Natural killer cell treated with Interleukin-12 subunit alpha and Interleukin-12 subunit beta and Interleukin-15 and Interleukin-18, amount 100 ng/mL, for 72 hours (primary cell): ENCODE measurements around the gene RBFOX2. TPM values are rescaled to one million over a fixed set of nuclear protein-coding genes. Genes with fewer than 3 reads are reported as not detected.

Experiments
- ATAC-seq, 2 donors: fragments of 150-1000 bp; cut with Tn5 transposase in 1 of 2; sonication (Bioruptor Pico), chemical (Tn5 transposase) in 1 of 2; 2 replicates each; pipeline ENCODE4 v1.10.0; 2021
- DNase-seq: peaks from one replicate; pipeline ENCODE4 v3.0.0; 2022; ENCODE audit warnings: low spot score
- H3K27ac Mint-ChIP-seq, 2 donors: 1 replicate in 1 of 2; 2 replicates in 1 of 2; pipeline ENCODE4 v1.8.0; 2022; ENCODE audit warnings: mixed read lengths in 2 of 2, mild to moderate bottlenecking in 1 of 2, moderate library complexity in 1 of 2
- H3K27me3 Mint-ChIP-seq, 2 donors: 1 replicate in 1 of 2; 2 replicates in 1 of 2; pipeline ENCODE4 v1.8.0; 2022; ENCODE audit warnings: mixed read lengths in 2 of 2
- H3K36me3 Mint-ChIP-seq: one replicate; pipeline ENCODE4 v1.8.0; 2022; ENCODE audit warnings: mixed read lengths
- H3K4me1 Mint-ChIP-seq, 2 donors: 1 replicate in 1 of 2; 2 replicates in 1 of 2; pipeline ENCODE4 v1.8.0; 2022; ENCODE audit warnings: low read depth in 2 of 2, mixed read lengths in 2 of 2, mild to moderate bottlenecking in 1 of 2
- H3K4me3 Mint-ChIP-seq: one replicate; pipeline ENCODE4 v1.8.0; 2022; ENCODE audit warnings: mixed read lengths
- H3K9me3 Mint-ChIP-seq: 2 replicates; pipeline ENCODE4 v1.8.0; 2022; ENCODE audit warnings: mixed read lengths
- total RNA-seq, 2 donors: library from RNA; stranded (reverse); gene quantifications; one replicate each; pipeline ENCODE4 v1.2.3, GENCODE V29; 2022

The RBFOX2 gene
- total RNA-seq, 2 donors from 2014 or later, result 0.71 to 1.8 TPM

GRCh38 chr22:35993048-35993714, 35.4 kb downstream of the RBFOX2 start:
- no peaks in the 10 kb centered on the region for H3K36me3 Mint-ChIP-seq
- ATAC-seq (no peak), DNase-seq (no peak)
- H3K9me3 Mint-ChIP-seq, result no peaks in the 10 kb centered on the region
- H3K4me1 Mint-ChIP-seq, result no peaks in the 10 kb centered on the region
- H3K27ac Mint-ChIP-seq, result no peak overlapping the region
- no peak overlapping the region for H3K4me3 Mint-ChIP-seq
- peaks cover 14 to 25% of the 10 kb centered on the region in 2 donors for H3K27me3 Mint-ChIP-seq

DNA sequence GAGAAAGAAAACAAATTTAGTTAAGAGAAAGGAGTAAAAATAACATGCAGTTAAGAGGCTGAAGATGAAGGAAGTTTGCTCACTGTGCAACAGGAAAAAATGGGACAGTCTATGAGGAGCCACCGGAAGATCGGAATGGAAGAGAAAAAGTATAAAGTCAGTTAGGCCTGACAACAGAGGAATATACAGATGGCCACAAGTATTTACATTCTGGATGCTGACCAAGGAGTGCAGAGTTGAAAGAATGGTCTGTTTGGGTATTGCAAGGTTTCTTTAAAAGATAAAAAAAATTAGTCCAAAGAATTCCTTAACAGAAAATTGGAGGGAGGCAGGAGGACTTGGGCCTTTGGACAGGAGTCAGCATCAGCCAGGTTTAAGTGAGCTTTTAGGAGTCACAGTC, 37.5 kb downstream of the RBFOX2 start:
- no peak overlapping the region for H3K27ac Mint-ChIP-seq
- ATAC-seq (no peak), DNase-seq (no peak)
- H3K4me3 Mint-ChIP-seq, result no peak overlapping the region
- no peaks in the 10 kb centered on the region for H3K36me3 Mint-ChIP-seq
- H3K27me3 Mint-ChIP-seq, result peaks cover 14% of the 10 kb centered on the region in 2 donors
- H3K9me3 Mint-ChIP-seq, result no peaks in the 10 kb centered on the region
- H3K4me1 Mint-ChIP-seq, result no peaks in the 10 kb centered on the region

GRCh38 chr22:35988030-35988429, 40.6 kb downstream of the RBFOX2 start:
- no peak for ATAC-seq
- Mint-ChIP-seq H3K9me3 (no peaks in the 10 kb centered on the region), H3K4me3 (no peak overlapping the region), H3K36me3 (no peaks in the 10 kb centered on the region), H3K27ac (no peak overlapping the region), H3K4me1 (no peaks in the 10 kb centered on the region), H3K27me3 (peaks cover 23 to 36% of the 10 kb centered on the region in 2 donors)
- DNase-seq, result no peak

DNA sequence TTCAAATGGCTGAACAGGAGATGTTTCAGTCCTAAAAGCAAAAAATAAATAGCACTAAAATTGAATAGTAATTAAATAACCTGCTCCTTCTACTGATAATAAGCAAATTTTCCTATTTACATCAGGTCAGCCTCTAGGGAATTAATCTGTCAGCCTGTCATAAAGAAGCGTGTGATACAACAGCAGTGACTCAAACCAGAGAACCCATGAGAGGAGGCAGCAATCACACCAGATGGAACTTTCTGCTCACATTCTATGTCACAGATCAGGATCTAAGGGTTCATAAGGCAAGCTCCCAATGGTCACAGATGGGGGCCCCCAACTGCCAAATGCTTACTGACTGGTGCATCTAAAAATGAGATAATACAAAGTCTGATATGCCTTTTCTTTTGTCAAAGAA, 41.1 kb downstream of the RBFOX2 start:
- no peak for DNase-seq
- Mint-ChIP-seq H3K27me3 (peaks cover 22 to 36% of the 10 kb centered on the region in 2 donors), H3K4me3 (no peak overlapping the region), H3K36me3 (no peaks in the 10 kb centered on the region), H3K27ac (no peak overlapping the region), H3K9me3 (no peaks in the 10 kb centered on the region), H3K4me1 (no peaks in the 10 kb centered on the region)
- no peak for ATAC-seq

GRCh38 chr22:35986088-35986487, 42.5 kb downstream of the RBFOX2 start:
- Mint-ChIP-seq H3K9me3 (no peaks in the 10 kb centered on the region), H3K27ac (no peak overlapping the region), H3K4me1 (no peaks in the 10 kb centered on the region), H3K27me3 (peaks cover 23 to 41% of the 10 kb centered on the region in 2 donors), H3K36me3 (no peaks in the 10 kb centered on the region), H3K4me3 (no peak overlapping the region)
- ATAC-seq (no peak), DNase-seq (no peak)

- no peak for ATAC-seq
- DNase-seq, result no peak
These were observed 43.3 kb downstream of the RBFOX2 start for GRCh38 chr22:35985371-35985770.

DNA sequence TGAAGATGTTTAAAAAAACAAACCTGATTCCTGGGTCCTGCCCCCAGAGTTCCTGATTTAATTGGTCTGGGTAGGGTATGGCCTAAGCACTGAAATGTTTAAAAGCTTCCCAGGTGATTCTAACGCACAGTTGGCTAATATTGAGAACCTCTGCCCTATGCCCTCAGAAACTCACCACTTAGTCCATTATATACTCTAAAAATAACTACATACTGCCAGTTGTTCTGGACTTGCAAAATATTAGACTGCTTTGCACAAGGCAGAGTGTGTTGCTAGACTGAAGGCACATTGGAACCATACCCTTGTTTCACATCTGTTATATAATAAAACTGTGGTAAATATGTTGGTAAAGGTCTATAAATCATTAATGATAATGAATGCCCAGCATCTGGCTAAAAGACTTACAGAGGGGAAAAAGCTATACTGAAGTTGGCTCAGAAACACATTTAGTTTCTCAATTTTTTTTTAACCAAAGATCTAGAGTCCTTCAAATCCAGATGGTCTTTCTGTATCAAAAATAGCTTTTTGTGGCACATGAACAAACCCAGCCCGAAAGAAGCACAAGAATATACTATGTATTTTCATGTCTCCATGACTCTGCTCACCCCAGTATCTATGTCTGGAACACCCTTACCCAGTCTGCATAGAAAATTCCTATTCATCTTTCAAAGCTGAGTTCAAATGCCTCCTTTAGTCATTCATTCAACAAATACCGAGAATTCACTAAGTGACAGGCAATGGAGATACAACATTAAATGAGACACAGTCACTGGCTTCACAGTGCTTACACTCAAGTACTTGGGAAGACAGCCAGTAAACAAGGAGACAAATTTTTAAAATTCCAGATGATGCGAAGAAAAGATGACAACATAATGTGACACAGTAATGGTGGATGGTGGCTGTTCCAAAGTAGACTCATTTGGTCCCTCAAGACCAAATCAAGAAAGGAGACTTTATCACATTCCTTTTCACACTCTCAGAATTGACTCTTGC, 44.1 kb downstream of the RBFOX2 start:
- Mint-ChIP-seq H3K27me3 (peaks cover 26 to 51% of the 10 kb centered on the region in 2 donors), H3K27ac (no peak overlapping the region), H3K9me3 (no peaks in the 10 kb centered on the region), H3K36me3 (no peaks in the 10 kb centered on the region), H3K4me1 (no peaks in the 10 kb centered on the region), H3K4me3 (no peak overlapping the region)
- ATAC-seq (no peak), DNase-seq (no peak)

More at GRCh38 chr22:35985371-35985770, 43.3 kb downstream of the RBFOX2 start:
- no peaks in the 10 kb centered on the region for H3K9me3 Mint-ChIP-seq
- no peaks in the 10 kb centered on the region for H3K36me3 Mint-ChIP-seq
- no peaks in the 10 kb centered on the region for H3K4me1 Mint-ChIP-seq
- peaks cover 23 to 48% of the 10 kb centered on the region in 2 donors for H3K27me3 Mint-ChIP-seq
- no peak overlapping the region for H3K4me3 Mint-ChIP-seq
- H3K27ac Mint-ChIP-seq, result no peak overlapping the region

- no peaks in the 10 kb centered on the region for H3K36me3 Mint-ChIP-seq
- no peak overlapping the region for H3K4me3 Mint-ChIP-seq
- ATAC-seq, result no peak
- peaks cover 39 to 69% of the 10 kb centered on the region in 2 donors for H3K27me3 Mint-ChIP-seq
- DNase-seq, result no peak
- H3K4me1 Mint-ChIP-seq, result no peaks in the 10 kb centered on the region
- H3K9me3 Mint-ChIP-seq, result no peaks in the 10 kb centered on the region
- H3K27ac Mint-ChIP-seq, result no peak overlapping the region
These were observed 46.7 kb downstream of the RBFOX2 start for GRCh38 chr22:35981900-35982299.

- Mint-ChIP-seq H3K4me3 (no peak overlapping the region), H3K4me1 (no peaks in the 10 kb centered on the region), H3K27ac (no peak overlapping the region), H3K9me3 (no peaks in the 10 kb centered on the region), H3K36me3 (no peaks in the 10 kb centered on the region), H3K27me3 (peaks cover 38 to 61% of the 10 kb centered on the region in 2 donors)
- DNase-seq, result no peak
- no peak for ATAC-seq
These were observed 49.7 kb downstream of the RBFOX2 start for GRCh38 chr22:35978889-35979288.

DNA sequence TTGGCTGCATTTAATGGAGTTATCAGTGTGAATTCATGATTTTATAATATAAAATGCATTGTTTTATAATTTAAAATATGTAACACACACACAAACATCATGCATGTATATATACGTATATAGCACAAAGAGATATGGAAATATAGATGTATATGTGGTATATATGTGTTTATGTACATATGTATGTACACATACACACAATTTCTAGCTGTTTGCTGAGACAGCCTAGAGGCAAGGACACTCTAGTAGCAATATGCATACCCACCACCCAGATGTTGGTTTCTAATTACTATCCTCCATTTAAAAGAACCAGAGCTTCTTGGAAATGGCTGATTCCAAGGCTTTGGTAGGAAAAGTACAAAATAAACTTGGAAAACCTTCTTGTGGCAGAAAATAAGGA, 50.4 kb downstream of the RBFOX2 start:
- Mint-ChIP-seq H3K27me3 (peaks cover 36 to 55% of the 10 kb centered on the region in 2 donors), H3K4me3 (no peak overlapping the region), H3K4me1 (no peaks in the 10 kb centered on the region), H3K9me3 (no peaks in the 10 kb centered on the region), H3K36me3 (no peaks in the 10 kb centered on the region), H3K27ac (no peak overlapping the region)
- no peak for DNase-seq
- ATAC-seq, result no peak

GRCh38 chr22:35977136-35977535, 51.5 kb downstream of the RBFOX2 start:
- Mint-ChIP-seq H3K4me3 (no peak overlapping the region), H3K27me3 (peaks cover 27 to 44% of the 10 kb centered on the region in 2 donors), H3K27ac (no peak overlapping the region), H3K9me3 (no peaks in the 10 kb centered on the region), H3K4me1 (no peaks in the 10 kb centered on the region), H3K36me3 (no peaks in the 10 kb centered on the region)
- DNase-seq (no peak), ATAC-seq (no peak)

DNA sequence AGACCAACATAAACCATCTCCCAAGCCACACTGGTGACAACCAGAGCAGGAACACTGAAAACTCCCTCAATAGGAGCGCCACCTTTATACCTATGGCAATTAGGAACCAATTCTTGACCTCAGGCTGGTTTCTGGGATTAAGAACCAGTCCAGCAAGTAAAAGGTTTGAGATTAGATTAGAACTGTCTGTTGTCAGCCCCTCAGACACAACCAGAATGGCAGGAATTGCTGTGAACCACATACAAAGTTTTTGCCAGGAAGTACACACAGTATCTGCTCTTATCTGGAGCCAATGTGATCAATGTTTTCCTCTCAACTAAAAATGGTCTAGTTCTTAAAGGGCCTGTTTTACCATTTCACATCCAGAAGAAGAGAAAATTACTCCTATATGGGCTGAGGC, 55.2 kb downstream of the RBFOX2 start:
- no peaks in the 10 kb centered on the region for H3K9me3 Mint-ChIP-seq
- DNase-seq, result no peak
- no peaks in the 10 kb centered on the region for H3K36me3 Mint-ChIP-seq
- no peak overlapping the region for H3K4me3 Mint-ChIP-seq
- no peaks in the 10 kb centered on the region for H3K4me1 Mint-ChIP-seq
- H3K27me3 Mint-ChIP-seq, result peaks cover 18 to 29% of the 10 kb centered on the region in 2 donors
- no peak overlapping the region for H3K27ac Mint-ChIP-seq
- ATAC-seq, result no peak

GRCh38 chr22:35972559-35972958, 56.1 kb downstream of the RBFOX2 start:
- DNase-seq, result no peak
- no peak overlapping the region for H3K4me3 Mint-ChIP-seq
- H3K27ac Mint-ChIP-seq, result no peak overlapping the region
- no peaks in the 10 kb centered on the region for H3K36me3 Mint-ChIP-seq
- no peak for ATAC-seq
- H3K9me3 Mint-ChIP-seq, result no peaks in the 10 kb centered on the region
- H3K4me1 Mint-ChIP-seq, result no peaks in the 10 kb centered on the region
- H3K27me3 Mint-ChIP-seq, result peaks cover 16 to 33% of the 10 kb centered on the region in 2 donors

GRCh38 chr22:35971456-35972119, 57.0 kb downstream of the RBFOX2 start:
- no peaks in the 10 kb centered on the region for H3K36me3 Mint-ChIP-seq
- no peak overlapping the region for H3K4me3 Mint-ChIP-seq
- no peaks in the 10 kb centered on the region for H3K4me1 Mint-ChIP-seq
- DNase-seq (no peak), ATAC-seq (no peak)
- no peak overlapping the region for H3K27ac Mint-ChIP-seq
- peaks cover 16 to 36% of the 10 kb centered on the region in 2 donors for H3K27me3 Mint-ChIP-seq
- H3K9me3 Mint-ChIP-seq, result no peaks in the 10 kb centered on the region
